ENCODE data around the gene TSPEAR. TPM values are rescaled to one million over a fixed set of nuclear protein-coding genes. Genes with fewer than 3 reads are reported as not detected.

TSPEAR gene
- total RNA-seq, 1 experiment from 2014 or later, result not detected

GRCh38 chr21:44531606-44532564 lies 179.5 kb downstream of the TSPEAR start:
- DNase-seq (ENCODE audit: low spot score), result no peak

- DNase-seq (ENCODE audit: low spot score), result no peak
Observed at GRCh38 chr21:44530903-44531605, 180.3 kb downstream of the TSPEAR start.

- DNase-seq (ENCODE audit: low spot score), result no peak
Observed at GRCh38 chr21:44530221-44530902, 181.0 kb downstream of the TSPEAR start.

- DNase-seq (ENCODE audit: low spot score), result no peak
Observed at GRCh38 chr21:44529503-44530125, 181.8 kb downstream of the TSPEAR start.

GRCh38 chr21:44529011-44529421 lies 182.4 kb downstream of the TSPEAR start:
- DNase-seq (ENCODE audit: low spot score), result no peak

- no peak for DNase-seq (ENCODE audit: low spot score)
Observed at GRCh38 chr21:44528634-44528995, 182.8 kb downstream of the TSPEAR start.

- DNase-seq (ENCODE audit: low spot score), result no peak
Observed at GRCh38 chr21:44527983-44528633, 183.3 kb downstream of the TSPEAR start.

GRCh38 chr21:44527156-44527982 lies 184.0 kb downstream of the TSPEAR start:
- DNase-seq (ENCODE audit: low spot score), result no peak

- DNase-seq (ENCODE audit: low spot score), result no peak
Observed at GRCh38 chr21:44526096-44526997, 185.0 kb downstream of the TSPEAR start.

- DNase-seq (ENCODE audit: low spot score), result no peak
Observed at GRCh38 chr21:44525391-44526095, 185.8 kb downstream of the TSPEAR start.

GRCh38 chr21:44524414-44525371 lies 186.7 kb downstream of the TSPEAR start:
- no peak for DNase-seq (ENCODE audit: low spot score)

GRCh38 chr21:44523567-44524413 lies 187.6 kb downstream of the TSPEAR start:
- DNase-seq (ENCODE audit: low spot score), result no peak

GRCh38 chr21:44522753-44523204 lies 188.6 kb downstream of the TSPEAR start:
- no peak for DNase-seq (ENCODE audit: low spot score)

- DNase-seq (ENCODE audit: low spot score), result no peak
Observed at GRCh38 chr21:44521928-44522752, 189.2 kb downstream of the TSPEAR start.

GRCh38 chr21:44521301-44521927 lies 190.0 kb downstream of the TSPEAR start:
- no peak for DNase-seq (ENCODE audit: low spot score)

Data from HT-29 (cell line).